K562 (cell line): ENCODE results near the gene LUC7L. TPM values are rescaled to one million over a fixed set of nuclear protein-coding genes. Genes with fewer than 3 reads are reported as not detected.
A peak's percentile ranks its signal among the peaks of the same experiment; 100 is the strongest.
"Not testable (repeated sequence)": the region's sequence is repeated elsewhere in the genome, so short reads cannot be mapped to it uniquely, and the experiment has no call there.

ENCODE experiments used
- ATAC-seq: fragments of 200-7000 bp; cut with Tn5 transposase; 3 replicates; pipeline ENCODE4 v1.9.1; 2020; ENCODE audit warnings: moderate library complexity
- BruUV-seq: library from RNA; stranded (reverse); fragments of 400-500 nt; replicated peaks from 2 replicates; lab custom pipeline; 2021; lab: Mats Ljungman, UMichigan
- CTCF ChIA-PET: fragments of 300-600 bp; formaldehyde crosslinking; extraction: SDS; loops from one replicate; lab custom pipeline; 2021; ENCODE audit warnings: low intra/inter-chr PET ratio; lab: Yijun Ruan, JAX
- POLR2A ChIA-PET: fragments of 300-600, 350-650 bp; sonication (Branson Sonifier 250); formaldehyde crosslinking; extraction: SDS; loops from one replicate; lab custom pipeline; 2021; ENCODE audit warnings: antibody characterized with exemption, inconsistent platforms; lab: Yijun Ruan, JAX
- DNase-seq, 4 experiments: peaks; one replicate each; pipeline versions ENCODE4 v3.0.0 to v3.0.0-alpha.2; 2011 to 2018; ENCODE audit warnings: low spot score in 3 of 4, mixed read lengths in 3 of 4; ENCODE audit errors: extremely low read depth in 1 of 4
- FAIRE-seq: peaks from 2 replicates; lab custom pipeline; 2011; peaks lifted over from hg19 to GRCh38; lab: Jason Lieb, UNC
- H2AFZ ChIP-seq: 2 replicates; pipeline ENCODE4 v1.6.0; 2011; ENCODE audit warnings: low read depth, low read length, control low read depth, inconsistent platforms
- H3K27ac ChIP-seq: fragments of 200-600 bp; 3 replicates; pipeline ENCODE4 v1.8.0; 2011; ENCODE audit warnings: low read depth, mild to moderate bottlenecking, control low read depth, inconsistent platforms, low read length, moderate library complexity, mixed read lengths; ENCODE audit errors: extremely low read depth
- H3K27me3 ChIP-seq, 2 experiments: fragments of 300-600 bp in 1 of 2; 2 replicates in 1 of 2; 3 replicates in 1 of 2; pipeline versions ENCODE4 v1.6.0 to v1.8.0; 2011; ENCODE audit warnings: inconsistent platforms in 2 of 2, low read length in 2 of 2, mild to moderate bottlenecking in 1 of 2, mixed read lengths in 1 of 2, moderate library complexity in 1 of 2; ENCODE audit not compliant: control insufficient read depth in 2 of 2, insufficient read depth in 2 of 2
- H3K36me3 ChIP-seq: fragments of 300-600 bp; 3 replicates; pipeline ENCODE4 v1.8.0; 2011; ENCODE audit warnings: mild to moderate bottlenecking, low read length, inconsistent platforms; ENCODE audit not compliant: control insufficient read depth, insufficient read depth
- H3K4me1 ChIP-seq, 2 experiments: fragments of 200-600 bp in 1 of 2; replicated peaks in 1 of 2; 2 replicates in 1 of 2; 3 replicates in 1 of 2; pipeline versions ENCODE4 v1.5.1 to v1.8.0; 2011; ENCODE audit warnings: inconsistent platforms in 2 of 2, low read length in 2 of 2, mild to moderate bottlenecking in 1 of 2, mixed read lengths in 1 of 2, moderate library complexity in 1 of 2; ENCODE audit not compliant: control insufficient read depth in 2 of 2, insufficient read depth in 2 of 2
- H3K4me2 ChIP-seq: 2 replicates; pipeline ENCODE4 v1.6.1; 2011; ENCODE audit warnings: low read length, control low read depth, inconsistent platforms, mixed read lengths; ENCODE audit not compliant: insufficient read depth
- H3K4me3 ChIP-seq: fragments of 200-600 bp; sonication (generic), shearing (Covaris generic); 2 replicates; pipeline ENCODE4 v1.5.1; 2016; ENCODE audit warnings: control low read depth, inconsistent platforms
- H3K79me2 ChIP-seq: fragments of 200-600 bp; 3 replicates; pipeline ENCODE4 v1.8.0; 2011; ENCODE audit warnings: low read length, inconsistent platforms; ENCODE audit not compliant: control insufficient read depth, insufficient read depth
- H3K9ac ChIP-seq, 2 experiments: 2 replicates each; pipeline versions ENCODE4 v1.6.0 to v1.6.1; 2011; ENCODE audit warnings: low read depth in 2 of 2, low read length in 2 of 2, control low read depth in 1 of 2, inconsistent platforms in 1 of 2, mild to moderate bottlenecking in 1 of 2, mixed read lengths in 1 of 2; ENCODE audit not compliant: insufficient read depth in 1 of 2
- H3K9me1 ChIP-seq: one replicate; pipeline ENCODE4 v1.6.0; 2011; ENCODE audit warnings: inconsistent platforms, mild to moderate bottlenecking, low read length, moderate library complexity; ENCODE audit not compliant: control insufficient read depth, insufficient read depth
- H3K9me3 ChIP-seq: replicated peaks from 2 replicates; pipeline ENCODE4 v1.5.1; 2011; ENCODE audit warnings: low read depth, low read length, inconsistent platforms; ENCODE audit not compliant: control insufficient read depth, insufficient read depth
- H4K20me1 ChIP-seq: replicated peaks from 2 replicates; pipeline ENCODE4 v1.6.1; 2011; ENCODE audit warnings: low read length, inconsistent platforms, mixed read lengths; ENCODE audit not compliant: control insufficient read depth, insufficient read depth
- CXXC5 ChIP-seq: fragments of 250-450 bp; sonication (Bioruptor Pico); IDR thresholded peaks from 2 replicates; pipeline ENCODE4 v1.8.0; 2022; ENCODE audit warnings: inconsistent platforms, mild to moderate bottlenecking, moderate library complexity
- KDM5B ChIP-seq: fragments of 200-600 bp; sonication (generic); IDR thresholded peaks from 2 replicates; pipeline ENCODE4 v1.6.1; 2012; ENCODE audit warnings: low read depth, mild to moderate bottlenecking, moderate library complexity, low read length, control low read depth, inconsistent platforms; ENCODE audit not compliant: insufficient replicate concordance
- PHF8 ChIP-seq: fragments of 200-600 bp; sonication (generic); IDR thresholded peaks from 2 replicates; pipeline ENCODE4 v1.6.1; 2012; ENCODE audit warnings: mixed run types, mild to moderate bottlenecking, inconsistent platforms, low read length, moderate library complexity, borderline replicate concordance
- POLR2AphosphoS5 ChIP-seq: IDR thresholded peaks from 2 replicates; pipeline ENCODE4 v1.6.1; 2011; ENCODE audit warnings: mild to moderate bottlenecking, low read depth, low read length, moderate library complexity; ENCODE audit not compliant: control insufficient read depth, insufficient read depth
- POLR2G ChIP-seq: fragments of 200-400 bp; formaldehyde crosslinking; IDR thresholded peaks from 2 replicates; pipeline ENCODE4 v1.6.1; 2017; ENCODE audit warnings: low read depth, mild to moderate bottlenecking, antibody characterized with exemption, low read length, moderate library complexity
- RBBP5 ChIP-seq: fragments of 200-600 bp; sonication (generic); IDR thresholded peaks from 2 replicates; pipeline ENCODE4 v1.6.1; 2012; ENCODE audit warnings: borderline replicate concordance, mild to moderate bottlenecking, low read length, control low read depth, inconsistent platforms; ENCODE audit not compliant: insufficient read depth, poor library complexity, severe bottlenecking
- RBFOX2 ChIP-seq: fragments of 200-400 bp; formaldehyde crosslinking; IDR thresholded peaks from 2 replicates; pipeline ENCODE4 v1.6.1; 2017; ENCODE audit warnings: low read depth, mild to moderate bottlenecking, low read length, moderate library complexity
- TAF1 ChIP-seq: IDR thresholded peaks from 2 replicates; pipeline ENCODE4 v1.6.1; 2011; ENCODE audit warnings: mild to moderate bottlenecking, low read length, moderate library complexity; ENCODE audit not compliant: insufficient read depth, control insufficient read depth, severe bottlenecking; ENCODE audit errors: extremely low read depth
- ZFX ChIP-seq: sonication (generic); formaldehyde crosslinking; IDR thresholded peaks from 2 replicates; pipeline ENCODE4 v1.8.0; 2022; ENCODE audit warnings: mild to moderate bottlenecking, missing genetic modification reagents, moderate library complexity
- WGBS: fragments of 100-300 bp; shearing (Covaris generic); methylation state at CpG from one replicate; pipeline ENCODE4 v1.1.6; 2016; ENCODE audit warnings: low coverage, mixed read lengths; ENCODE audit not compliant: insufficient coverage; ENCODE audit errors: missing lambda C conversion rate; 5-methylcytosine and 5-hydroxymethylcytosine counted together
- in situ Hi-C: fragments of 300-500 bp; cut with MboI; formaldehyde crosslinking; loops from 4 replicates; pipeline ENCODE4 v1.15.0; 2018; ENCODE audit warnings: inconsistent platforms, mixed read lengths
- intact Hi-C: fragments of 100-400 bp; cut with micrococcal nuclease; formaldehyde crosslinking; loops from 2 replicates; pipeline ENCODE4 v1.14.2; 2022
- polyA plus RNA-seq, 8 experiments: library from polyadenylated mRNA; depleted of rRNA in 4 of 8; stranded (reverse) in 5 of 8; unstranded in 3 of 8; fragments of >200 nt; fragmentation: Nextera tagmentation in 2 of 8; fragmentation: Illumina TruSeq in 1 of 8; extraction: Ambion mirVana in 2 of 8; extraction: Trizol in 1 of 8; gene quantifications; 2 replicates each; pipeline versions ENCODE4 v1.2.1 to v1.2.3, GENCODE V29; 2011 to 2014; ENCODE audit warnings: inconsistent platforms in 1 of 8, missing spikeins in 1 of 8
- total RNA-seq, 7 experiments: library from RNA; depleted of rRNA in 6 of 7; stranded (reverse); fragments of >200 nt in 6 of 7; fragmentation: Illumina TruSeq in 2 of 7; extraction: Trizol in 2 of 7; gene quantifications; 2 replicates each; pipeline versions ENCODE4 v1.2.1 to v1.2.3, GENCODE V29; 2011 to 2021; ENCODE audit warnings: low replicate concordance in 1 of 7
- TF ChIP-seq, protein P1 (sequence below), 2 experiments: IDR thresholded peaks; 2 replicates each; pipeline ENCODE4 v1.6.1; 2011; ENCODE audit warnings: borderline replicate concordance in 1 of 2, control low read depth in 1 of 2, low read depth in 1 of 2, low read length in 1 of 2, mild to moderate bottlenecking in 1 of 2, mixed read lengths in 1 of 2, moderate library complexity in 1 of 2; ENCODE audit not compliant: insufficient read depth in 1 of 2, insufficient read length in 1 of 2, poor library complexity in 1 of 2, severe bottlenecking in 1 of 2; ENCODE audit errors: extremely low read depth in 1 of 2

The LUC7L gene
- total and polyA plus RNA-seq, 9 of the 15 experiments (the other 6 are each of a cell fraction or from before 2014, with no cell fraction given), result 1.7 to 93.3 (median 59.5) TPM

DNA sequence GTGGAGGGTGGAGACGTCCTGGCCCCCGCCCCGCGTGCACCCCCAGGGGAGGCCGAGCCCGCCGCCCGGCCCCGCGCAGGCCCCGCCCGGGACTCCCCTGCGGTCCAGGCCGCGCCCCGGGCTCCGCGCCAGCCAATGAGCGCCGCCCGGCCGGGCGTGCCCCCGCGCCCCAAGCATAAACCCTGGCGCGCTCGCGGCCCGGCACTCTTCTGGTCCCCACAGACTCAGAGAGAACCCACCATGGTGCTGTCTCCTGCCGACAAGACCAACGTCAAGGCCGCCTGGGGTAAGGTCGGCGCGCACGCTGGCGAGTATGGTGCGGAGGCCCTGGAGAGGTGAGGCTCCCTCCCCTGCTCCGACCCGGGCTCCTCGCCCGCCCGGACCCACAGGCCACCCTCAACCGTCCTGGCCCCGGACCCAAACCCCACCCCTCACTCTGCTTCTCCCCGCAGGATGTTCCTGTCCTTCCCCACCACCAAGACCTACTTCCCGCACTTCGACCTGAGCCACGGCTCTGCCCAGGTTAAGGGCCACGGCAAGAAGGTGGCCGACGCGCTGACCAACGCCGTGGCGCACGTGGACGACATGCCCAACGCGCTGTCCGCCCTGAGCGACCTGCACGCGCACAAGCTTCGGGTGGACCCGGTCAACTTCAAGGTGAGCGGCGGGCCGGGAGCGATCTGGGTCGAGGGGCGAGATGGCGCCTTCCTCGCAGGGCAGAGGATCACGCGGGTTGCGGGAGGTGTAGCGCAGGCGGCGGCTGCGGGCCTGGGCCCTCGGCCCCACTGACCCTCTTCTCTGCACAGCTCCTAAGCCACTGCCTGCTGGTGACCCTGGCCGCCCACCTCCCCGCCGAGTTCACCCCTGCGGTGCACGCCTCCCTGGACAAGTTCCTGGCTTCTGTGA, 52.5 kb downstream of the LUC7L start, which contains the start of gene HBA1:
HBA1 (plus strand) TSS at position 204 of the 906 bp plus-strand sequence; CDS start at position 241, 37 bp downstream.
- in situ Hi-C loops, H3K9me1 ChIP-seq, H3K9me3 ChIP-seq, intact Hi-C loops, H2AFZ ChIP-seq, H3K27me3 ChIP-seq, CTCF ChIA-PET, H4K20me1 ChIP-seq: not testable (repeated sequence)
- Histone ChIP-seq H3K4me3 (peak within 1 kb of the TSS; percentile 55), H3K9ac (peak within 1 kb of the TSS; percentile 63 to 88), H3K4me1 (peaks cover 28 to 54% of the 10 kb centered on the region in 2 experiments; a peak in 4 of 5 replicates), H3K4me2 (peak within 1 kb of the TSS; percentile 80), H3K27ac (peak within 1 kb of the TSS; percentile 57; the same call in 2 of the 3 replicates), H3K36me3 (peaks cover 21% of the 10 kb centered on the region)
- ATAC-seq (peak; percentile 72), FAIRE-seq (peak; percentile 78)
- POLR2A ChIA-PET, result interaction anchor here (0.6 to 1.8 kb wide), 3 partner anchors 79 to 111 kb away, joined by 4 to 8 read pairs (median 7); no protein-coding TSS in a partner anchor
- TSS peak; percentile 78 for BruUV-seq
- TF ChIP-seq RBBP5 (peak; percentile 28), CXXC5 (CRISPR knock-in tag) (peak; percentile 18; the same call in 1 of the 2 replicates), RBFOX2 (peak; percentile 68), KDM5B (peak; percentile 37), POLR2AphosphoS5 (peak; percentile 15; the same call in 1 of the 2 replicates), POLR2G (peak; percentile 74), TAF1 (peak; percentile 35), PHF8 (peak; percentile 23; the same call in 1 of the 2 replicates), ZFX (CRISPR knock-in tag) (peak; percentile 26; the same call in 1 of the 2 replicates)
- TF ChIP-seq, protein P1, sequence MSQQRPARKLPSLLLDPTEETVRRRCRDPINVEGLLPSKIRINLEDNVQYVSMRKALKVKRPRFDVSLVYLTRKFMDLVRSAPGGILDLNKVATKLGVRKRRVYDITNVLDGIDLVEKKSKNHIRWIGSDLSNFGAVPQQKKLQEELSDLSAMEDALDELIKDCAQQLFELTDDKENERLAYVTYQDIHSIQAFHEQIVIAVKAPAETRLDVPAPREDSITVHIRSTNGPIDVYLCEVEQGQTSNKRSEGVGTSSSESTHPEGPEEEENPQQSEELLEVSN (IDR thresholded peaks at IDR 0.05; ENCODE audit: borderline replicate concordance in 1 of 2, extremely low read depth in 1 of 2, insufficient read depth in 1 of 2, insufficient read length in 1 of 2, low read depth in 1 of 2, low read length in 1 of 2, poor library complexity in 1 of 2, severe bottlenecking in 1 of 2), result peak in 1 of 2 experiments; percentile 22
- TF ChIP-seq, all 486 proteins: peak for 10; not testable (repeated sequence) for 476
- WGBS, result 1% methylated on average over 10 of the region's 88 CpGs
- H3K79me2 ChIP-seq, result peaks cover 49% of the 10 kb centered on the region
- not testable (repeated sequence) for DNase-seq
